GM08714 (cell line): ENCODE data around the gene GAGE2A.
"Not testable (repeated sequence)": the region's sequence is repeated elsewhere in the genome, so short reads cannot be mapped to it uniquely, and the experiment has no call there.

Source experiments
- H3K4me3 ChIP-seq: fragments of 200-500 bp; sonication (Bioruptor generic); 2 replicates; pipeline ENCODE4 v1.5.1; 2014; ENCODE audit warnings: mild to moderate bottlenecking, low read length, inconsistent platforms
- ZNF274 ChIP-seq: IDR thresholded peaks from 2 replicates; pipeline ENCODE4 v1.6.1; 2012; ENCODE audit warnings: mild to moderate bottlenecking, low read depth, low read length

The GAGE2A gene

GRCh38 chrX:49589196-49589595, at the start of gene GAGE2A:
Gene GAGE2A, plus strand, starts transcription at chrX:49589496. Its CDS starts 1,155 bp downstream, at chrX:49590651.
- not testable (repeated sequence) for H3K4me3 ChIP-seq

- not testable (repeated sequence) for H3K4me3 ChIP-seq
Measured at GRCh38 chrX:49541433-49541832, 47.9 kb upstream of the GAGE2A start, which contains the start of gene GAGE12D. Gene GAGE12D, plus strand, starts transcription at chrX:49541733. Its CDS starts 1,155 bp downstream, at chrX:49542888.

- H3K4me3 ChIP-seq = not testable (repeated sequence)
Measured at GRCh38 chrX:49550989-49551388, 38.3 kb upstream of the GAGE2A start, which contains the start of gene GAGE12E. Gene GAGE12E, plus strand, starts transcription at chrX:49551289. Its CDS starts 1,155 bp downstream, at chrX:49552444.

- H3K4me3 ChIP-seq = not testable (repeated sequence)
Measured at GRCh38 chrX:49560542-49560941, 28.8 kb upstream of the GAGE2A start, which contains the start of gene GAGE12F. Gene GAGE12F, plus strand, starts transcription at chrX:49560842. Its CDS starts 1,155 bp downstream, at chrX:49561997.

- not testable (repeated sequence) for H3K4me3 ChIP-seq
Measured at GRCh38 chrX:49568728-49569127, 20.6 kb upstream of the GAGE2A start.

- H3K4me3 ChIP-seq = not testable (repeated sequence)
Measured at GRCh38 chrX:49569152-49569551, 20.1 kb upstream of the GAGE2A start.

GRCh38 chrX:49570100-49570499, 19.2 kb upstream of the GAGE2A start, which contains the start of gene GAGE12G:
Gene GAGE12G, plus strand, starts transcription at chrX:49570400. Its CDS starts 1,155 bp downstream, at chrX:49571555.
- H3K4me3 ChIP-seq = not testable (repeated sequence)

GRCh38 chrX:49579649-49580048, 9.6 kb upstream of the GAGE2A start, which contains the start of gene GAGE12H:
Gene GAGE12H, plus strand, starts transcription at chrX:49579949. Its CDS starts 1,155 bp downstream, at chrX:49581104.
- not testable (repeated sequence) for H3K4me3 ChIP-seq

- not testable (repeated sequence) for H3K4me3 ChIP-seq
Measured at GRCh38 chrX:49589769-49590478, 628 bp downstream of the GAGE2A start.

GRCh38 chrX:49590488-49590887, 1.2 kb downstream of the GAGE2A start:
- not testable (repeated sequence) for H3K4me3 ChIP-seq

- not testable (repeated sequence) for H3K4me3 ChIP-seq
Measured at GRCh38 chrX:49598720-49599119, 9.4 kb downstream of the GAGE2A start, which contains the start of gene GAGE1. Gene GAGE1, plus strand, starts transcription at chrX:49599020. Its CDS starts 1,155 bp downstream, at chrX:49600175.

- TF ChIP-seq ZNF274 = no peak
- H3K4me3 ChIP-seq = no peak overlapping the region
Measured at GRCh38 chrX:49610718-49611310, 21.5 kb downstream of the GAGE2A start.

GRCh38 chrX:49618574-49618973, 29.3 kb downstream of the GAGE2A start:
- no peak overlapping the region for H3K4me3 ChIP-seq
- TF ChIP-seq ZNF274 = no peak

GRCh38 chrX:49627086-49627777, 37.9 kb downstream of the GAGE2A start:
- no peak overlapping the region for H3K4me3 ChIP-seq
- no peak for TF ChIP-seq ZNF274

- no peak for TF ChIP-seq ZNF274
- H3K4me3 ChIP-seq = no peak overlapping the region
Measured at GRCh38 chrX:49644991-49645637, 55.8 kb downstream of the GAGE2A start.
